ENCODE measurements around the gene VSNL1. TPM values are rescaled to one million over a fixed set of nuclear protein-coding genes. Genes with fewer than 3 reads are reported as not detected.

Gene VSNL1
- total RNA-seq, 1 donor = 0.36 TPM

DNA sequence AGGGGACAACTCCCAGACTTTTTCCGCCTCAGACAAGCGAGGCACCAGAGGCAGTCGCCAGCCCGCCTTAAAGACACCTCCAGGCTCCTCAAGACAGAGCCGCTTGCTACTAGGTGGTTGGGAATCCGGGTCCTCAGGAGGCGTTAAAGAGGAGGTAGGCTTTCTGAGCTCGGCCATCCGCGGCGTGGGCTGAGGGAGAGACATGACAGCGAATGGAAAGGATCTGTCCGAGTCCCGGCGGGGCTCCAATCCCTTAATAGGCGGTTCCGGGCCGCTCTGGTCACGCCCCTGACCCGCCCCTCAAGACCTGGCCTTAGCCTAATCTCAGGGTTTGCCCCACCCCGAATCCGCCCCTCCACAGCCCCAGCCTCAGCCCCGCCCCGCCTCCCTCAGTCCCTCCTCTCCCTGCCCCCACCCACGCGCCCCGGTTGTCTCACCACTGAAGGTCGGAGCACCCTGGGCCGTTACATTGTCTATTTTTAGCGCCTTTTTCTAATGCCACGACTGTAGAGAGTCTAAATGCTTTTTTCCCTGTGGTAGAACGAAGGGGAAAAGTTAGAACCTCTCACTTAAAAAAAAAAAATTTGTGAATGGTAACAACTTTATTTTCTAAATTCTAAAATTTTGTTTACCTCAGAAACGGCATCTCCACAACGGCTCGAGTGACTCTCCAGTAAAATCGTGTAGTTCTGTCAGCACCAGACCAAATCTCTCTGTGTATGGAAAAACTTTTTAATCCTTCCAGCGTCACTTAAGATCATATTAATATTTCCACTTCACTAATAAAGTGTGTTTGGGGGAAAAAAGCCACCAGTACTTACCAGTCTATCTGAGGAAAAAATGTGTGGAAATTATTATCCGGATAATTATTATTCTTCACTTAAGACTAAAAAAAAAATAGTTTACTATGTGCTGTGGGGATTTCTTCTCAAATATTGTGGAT is 22.0 kb upstream of the VSNL1 start, which contains the start of gene RAD51AP2:
Gene RAD51AP2, minus strand, starts transcription at position 229 of the 943 bp plus-strand sequence. Its CDS starts 25 bp downstream, at position 204.
- Histone ChIP-seq H3K27me3 (ENCODE audit: insufficient read depth, low read length) (peaks cover 9% of the 10 kb centered on the region), H3K79me2 (ENCODE audit: insufficient read depth, low read length) (no peaks in the 10 kb centered on the region), H3K4me2 (ENCODE audit: insufficient read depth, low read length) (peak within 1 kb of the TSS; percentile 95), H4K20me1 (ENCODE audit: insufficient read depth, low read length) (no peaks in the 10 kb centered on the region), H3K4me3 (ENCODE audit: insufficient read depth, low read length) (peak within 1 kb of the TSS; percentile 75), H3K27ac (ENCODE audit: low read depth, low read length) (no peak within 1 kb of the TSS), H3K4me1 (ENCODE audit: insufficient read depth, low read length) (peaks cover 6% of the 10 kb centered on the region), H2AFZ (ENCODE audit: low read length) (peak within 1 kb of the TSS; percentile 97), H3K36me3 (ENCODE audit: insufficient read depth, low read length) (no peaks in the 10 kb centered on the region), H3K9me3 (ENCODE audit: low read depth, low read length) (no peaks in the 10 kb centered on the region)
- DNase-seq (ENCODE audit: insufficient read length, low spot score, missing footprints) = peak; percentile 80
- TF ChIP-seq, protein P1, sequence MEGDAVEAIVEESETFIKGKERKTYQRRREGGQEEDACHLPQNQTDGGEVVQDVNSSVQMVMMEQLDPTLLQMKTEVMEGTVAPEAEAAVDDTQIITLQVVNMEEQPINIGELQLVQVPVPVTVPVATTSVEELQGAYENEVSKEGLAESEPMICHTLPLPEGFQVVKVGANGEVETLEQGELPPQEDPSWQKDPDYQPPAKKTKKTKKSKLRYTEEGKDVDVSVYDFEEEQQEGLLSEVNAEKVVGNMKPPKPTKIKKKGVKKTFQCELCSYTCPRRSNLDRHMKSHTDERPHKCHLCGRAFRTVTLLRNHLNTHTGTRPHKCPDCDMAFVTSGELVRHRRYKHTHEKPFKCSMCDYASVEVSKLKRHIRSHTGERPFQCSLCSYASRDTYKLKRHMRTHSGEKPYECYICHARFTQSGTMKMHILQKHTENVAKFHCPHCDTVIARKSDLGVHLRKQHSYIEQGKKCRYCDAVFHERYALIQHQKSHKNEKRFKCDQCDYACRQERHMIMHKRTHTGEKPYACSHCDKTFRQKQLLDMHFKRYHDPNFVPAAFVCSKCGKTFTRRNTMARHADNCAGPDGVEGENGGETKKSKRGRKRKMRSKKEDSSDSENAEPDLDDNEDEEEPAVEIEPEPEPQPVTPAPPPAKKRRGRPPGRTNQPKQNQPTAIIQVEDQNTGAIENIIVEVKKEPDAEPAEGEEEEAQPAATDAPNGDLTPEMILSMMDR (IDR thresholded peaks at IDR 0.05; ENCODE audit: extremely low read depth, low read depth, low read length) = no peak

DNA sequence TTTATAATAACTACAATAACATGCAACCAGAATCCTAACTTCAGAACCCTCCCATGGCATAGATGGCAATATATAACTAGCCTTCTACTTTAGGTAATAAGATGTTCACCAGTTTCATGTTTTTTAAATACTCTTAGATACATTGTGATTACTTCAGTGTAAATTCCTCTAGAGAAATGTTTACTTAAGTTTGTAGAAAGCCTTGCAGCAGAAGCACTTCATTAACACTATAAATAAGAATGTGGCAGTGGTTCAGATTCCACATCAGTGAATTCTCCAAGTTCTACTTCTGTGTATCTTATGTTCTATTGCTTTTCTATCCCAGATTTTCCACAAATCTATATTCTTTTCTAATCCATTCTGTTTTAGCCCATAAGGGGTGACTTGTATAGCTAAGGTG is 21.0 kb upstream of the VSNL1 start:
- H2AFZ ChIP-seq (ENCODE audit: low read length) = no peak overlapping the region
- TF ChIP-seq, protein P1 (IDR thresholded peaks at IDR 0.05; ENCODE audit: extremely low read depth, low read depth, low read length) = no peak
- no peaks in the 10 kb centered on the region for H4K20me1 ChIP-seq (ENCODE audit: insufficient read depth, low read length)
- no peak overlapping the region for H3K4me3 ChIP-seq (ENCODE audit: insufficient read depth, low read length)
- H3K4me2 ChIP-seq (ENCODE audit: insufficient read depth, low read length) = no peak overlapping the region
- H3K9me3 ChIP-seq (ENCODE audit: low read depth, low read length) = no peaks in the 10 kb centered on the region
- H3K27me3 ChIP-seq (ENCODE audit: insufficient read depth, low read length) = peaks cover 9% of the 10 kb centered on the region
- H3K36me3 ChIP-seq (ENCODE audit: insufficient read depth, low read length) = no peaks in the 10 kb centered on the region
- DNase-seq (ENCODE audit: insufficient read length, low spot score, missing footprints) = no peak
- no peaks in the 10 kb centered on the region for H3K79me2 ChIP-seq (ENCODE audit: insufficient read depth, low read length)
- H3K4me1 ChIP-seq (ENCODE audit: insufficient read depth, low read length) = peaks cover 6% of the 10 kb centered on the region
- H3K27ac ChIP-seq (ENCODE audit: low read depth, low read length) = no peak overlapping the region

DNA sequence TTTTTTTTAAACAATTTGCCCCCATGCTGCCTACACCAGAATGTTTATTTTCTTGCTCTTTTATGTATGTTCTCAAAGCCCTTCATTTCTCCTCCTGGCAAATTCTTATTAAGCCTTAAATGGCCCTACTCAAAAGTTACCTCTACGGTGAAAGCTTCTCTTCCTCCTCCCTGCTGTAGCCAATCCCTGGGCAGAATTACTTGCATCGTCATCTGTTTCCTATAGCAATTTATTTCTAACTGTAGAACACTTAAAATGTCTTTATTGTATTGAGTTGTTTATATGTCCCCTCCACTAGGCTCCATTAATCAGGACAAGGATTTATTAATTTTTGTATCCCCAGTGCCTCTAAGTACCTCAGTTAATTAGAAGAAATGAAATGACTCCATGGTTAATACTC is 19.7 kb upstream of the VSNL1 start:
- TF ChIP-seq, protein P1 (IDR thresholded peaks at IDR 0.05; ENCODE audit: extremely low read depth, low read depth, low read length) = no peak
- DNase-seq (ENCODE audit: insufficient read length, low spot score, missing footprints) = no peak
- peaks cover 6% of the 10 kb centered on the region for H3K4me1 ChIP-seq (ENCODE audit: insufficient read depth, low read length)
- H3K27ac ChIP-seq (ENCODE audit: low read depth, low read length) = no peak overlapping the region
- H3K9me3 ChIP-seq (ENCODE audit: low read depth, low read length) = no peaks in the 10 kb centered on the region
- H3K4me2 ChIP-seq (ENCODE audit: insufficient read depth, low read length) = no peak overlapping the region
- no peaks in the 10 kb centered on the region for H3K79me2 ChIP-seq (ENCODE audit: insufficient read depth, low read length)
- H2AFZ ChIP-seq (ENCODE audit: low read length) = no peak overlapping the region
- H3K27me3 ChIP-seq (ENCODE audit: insufficient read depth, low read length) = peaks cover 13% of the 10 kb centered on the region
- H4K20me1 ChIP-seq (ENCODE audit: insufficient read depth, low read length) = no peaks in the 10 kb centered on the region
- no peaks in the 10 kb centered on the region for H3K36me3 ChIP-seq (ENCODE audit: insufficient read depth, low read length)
- no peak overlapping the region for H3K4me3 ChIP-seq (ENCODE audit: insufficient read depth, low read length)

DNA sequence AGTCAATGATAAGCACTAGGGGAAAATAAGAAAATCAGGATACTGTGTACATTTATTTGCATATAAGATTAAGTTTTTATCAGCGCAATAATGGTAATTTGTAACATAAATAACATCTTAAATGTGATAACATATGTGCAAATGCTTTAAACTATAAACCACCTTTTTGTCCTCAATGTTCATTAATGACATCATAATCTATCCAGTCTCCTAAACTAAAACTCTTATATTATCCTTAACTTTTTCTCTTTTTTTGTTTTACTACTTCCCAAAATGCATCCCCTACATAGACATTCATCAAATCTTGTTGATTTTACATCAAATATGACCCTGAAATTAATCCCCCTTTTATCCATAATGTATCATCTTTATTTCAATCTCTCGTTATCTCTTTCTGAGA is 18.9 kb upstream of the VSNL1 start:
- peaks cover 13% of the 10 kb centered on the region for H3K27me3 ChIP-seq (ENCODE audit: insufficient read depth, low read length)
- H3K9me3 ChIP-seq (ENCODE audit: low read depth, low read length) = no peaks in the 10 kb centered on the region
- no peak overlapping the region for H3K4me3 ChIP-seq (ENCODE audit: insufficient read depth, low read length)
- peaks cover 6% of the 10 kb centered on the region for H3K4me1 ChIP-seq (ENCODE audit: insufficient read depth, low read length)
- H2AFZ ChIP-seq (ENCODE audit: low read length) = no peak overlapping the region
- no peaks in the 10 kb centered on the region for H3K36me3 ChIP-seq (ENCODE audit: insufficient read depth, low read length)
- no peak overlapping the region for H3K4me2 ChIP-seq (ENCODE audit: insufficient read depth, low read length)
- no peaks in the 10 kb centered on the region for H3K79me2 ChIP-seq (ENCODE audit: insufficient read depth, low read length)
- no peak for DNase-seq (ENCODE audit: insufficient read length, low spot score, missing footprints)
- no peak overlapping the region for H3K27ac ChIP-seq (ENCODE audit: low read depth, low read length)
- TF ChIP-seq, protein P1 (IDR thresholded peaks at IDR 0.05; ENCODE audit: extremely low read depth, low read depth, low read length) = no peak
- H4K20me1 ChIP-seq (ENCODE audit: insufficient read depth, low read length) = no peaks in the 10 kb centered on the region

Data from osteoblast (primary cell).